Esophagus (tissue), 2 donors: ENCODE measurements around the gene CDCA3. TPM values are rescaled to one million over a fixed set of nuclear protein-coding genes. Genes with fewer than 3 reads are reported as not detected.
A peak's percentile ranks its signal among the peaks of the same experiment; 100 is the strongest.

ENCODE experiments used
- H3K27ac ChIP-seq, 2 donors: one replicate each; pipeline ENCODE4 v1.5.1; 2013; ENCODE audit warnings: low read depth in 2 of 2, mild to moderate bottlenecking in 2 of 2, inconsistent platforms in 1 of 2, low read length in 1 of 2, moderate library complexity in 1 of 2
- H3K27me3 ChIP-seq, 2 donors: one replicate each; pipeline ENCODE4 v1.6.1; 2013; ENCODE audit warnings: low read length in 2 of 2, control low read depth in 1 of 2, mild to moderate bottlenecking in 1 of 2; ENCODE audit not compliant: insufficient read depth in 2 of 2, control insufficient read depth in 1 of 2
- H3K36me3 ChIP-seq, 2 donors: one replicate each; pipeline ENCODE4 v1.6.1; 2013; ENCODE audit warnings: low read length in 1 of 2; ENCODE audit not compliant: control insufficient read depth in 2 of 2, insufficient read depth in 2 of 2
- H3K4me1 ChIP-seq, 2 donors: one replicate each; pipeline ENCODE4 v1.6.1; 2013; ENCODE audit warnings: low read length in 1 of 2; ENCODE audit not compliant: control insufficient read depth in 2 of 2, insufficient read depth in 2 of 2
- H3K4me3 ChIP-seq, 2 donors: one replicate each; pipeline ENCODE4 v1.5.1; 2013; ENCODE audit warnings: low read length in 2 of 2, mild to moderate bottlenecking in 2 of 2, low read depth in 1 of 2, moderate library complexity in 1 of 2
- H3K9me3 ChIP-seq, 2 donors: one replicate each; pipeline ENCODE4 v1.6.1; 2013; ENCODE audit warnings: mild to moderate bottlenecking in 2 of 2, low read depth in 1 of 2, low read length in 1 of 2, moderate library complexity in 1 of 2; ENCODE audit not compliant: control insufficient read depth in 2 of 2, insufficient read depth in 1 of 2
- WGBS, 2 donors: extraction: QIAGEN DNeasy Blood & Tissue Kit; methylation state at CpG; one replicate each; pipeline ENCODE4 v1.1.7; 2013; 5-methylcytosine and 5-hydroxymethylcytosine counted together
- polyA plus RNA-seq, 2 donors: library from polyadenylated mRNA; stranded (reverse); fragments of 200-250 nt; gene quantifications; one replicate each; pipeline ENCODE4 v1.2.3, GENCODE V29; 2013
- donor health status: healthy with polysubstance abuse.
- donor health status: Bipolar disorder and iron deficiency.

Gene CDCA3
- polyA plus RNA-seq, 2 donors, result 14.6 to 19.3 TPM

GRCh38 chr12:6858799-6859198, 7.7 kb upstream of the CDCA3 start:
- H3K27me3 ChIP-seq, result no peaks in the 10 kb centered on the region
- H3K9me3 ChIP-seq, result no peaks in the 10 kb centered on the region
- H3K4me1 ChIP-seq, result no peaks in the 10 kb centered on the region
- WGBS, 2 donors, result 92 to 93% methylated on average over 2 of the region's 2 CpGs
- no peak overlapping the region for H3K4me3 ChIP-seq
- H3K36me3 ChIP-seq, result peaks cover 23 to 51% of the 10 kb centered on the region in 2 donors
- no peak overlapping the region for H3K27ac ChIP-seq

- 91 to 92% methylated on average over 14 of the region's 14 CpGs for WGBS, 2 donors
- Histone ChIP-seq H3K27me3 (no peaks in the 10 kb centered on the region), H3K4me3 (no peak overlapping the region), H3K27ac (no peak overlapping the region), H3K4me1 (peaks cover 4 to 9% of the 10 kb centered on the region in 2 donors), H3K9me3 (no peaks in the 10 kb centered on the region), H3K36me3 (peaks cover 9 to 34% of the 10 kb centered on the region in 2 donors)
Measured at GRCh38 chr12:6855322-6855721, 4.2 kb upstream of the CDCA3 start.

DNA sequence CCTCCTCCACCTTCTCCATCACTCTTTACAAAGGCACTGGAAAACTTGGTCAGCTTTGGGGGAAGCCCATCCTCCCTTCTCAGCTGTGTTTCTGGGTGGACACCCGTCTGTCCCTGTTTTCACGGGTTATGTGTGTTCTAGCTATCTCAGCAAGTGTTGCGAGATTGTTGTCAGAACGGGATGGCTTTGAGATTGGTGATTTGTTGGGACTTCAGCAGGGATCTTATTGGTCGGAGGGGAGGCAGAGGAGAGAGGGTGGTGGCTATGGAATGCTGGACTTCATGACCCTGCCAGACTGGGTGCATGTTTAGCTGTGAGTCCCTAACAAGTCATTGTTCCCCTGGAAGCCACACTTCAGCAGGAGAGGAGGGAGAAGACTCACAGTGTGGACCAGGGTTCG, 3.0 kb upstream of the CDCA3 start:
- Histone ChIP-seq H3K4me3 (no peak overlapping the region), H3K27me3 (no peaks in the 10 kb centered on the region), H3K4me1 (peaks cover 4 to 9% of the 10 kb centered on the region in 2 donors), H3K36me3 (peaks cover 6 to 23% of the 10 kb centered on the region in 2 donors), H3K9me3 (no peaks in the 10 kb centered on the region), H3K27ac (no peak overlapping the region)
- 78% methylated on average over 6 of the region's 6 CpGs for WGBS, 2 donors

DNA sequence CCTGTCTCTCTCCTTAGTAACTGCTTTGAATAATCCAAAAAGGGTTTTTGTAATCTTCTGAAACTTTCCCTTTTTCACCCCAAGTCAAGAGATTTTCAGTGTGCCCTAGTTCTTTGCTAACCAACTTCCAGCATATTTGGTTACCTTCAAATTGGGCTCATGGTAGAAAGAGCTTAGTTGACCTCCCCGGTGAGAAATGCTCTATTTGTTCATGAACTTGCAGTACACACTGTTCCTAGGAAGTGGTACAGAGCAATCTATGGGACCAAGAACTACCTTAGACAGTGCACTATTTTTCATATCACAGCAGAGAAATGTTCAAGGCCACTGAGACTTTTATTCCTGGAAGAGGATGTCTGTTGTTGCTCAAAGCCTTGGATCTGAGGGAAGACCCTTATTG, 2.5 kb upstream of the CDCA3 start:
- Histone ChIP-seq H3K4me1 (peaks cover 4 to 9% of the 10 kb centered on the region in 2 donors), H3K27me3 (no peaks in the 10 kb centered on the region), H3K36me3 (peaks cover 5 to 20% of the 10 kb centered on the region in 2 donors), H3K9me3 (no peaks in the 10 kb centered on the region), H3K27ac (no peak overlapping the region), H3K4me3 (no peak overlapping the region)
- 55 to 67% methylated on average over 1 of the region's 1 CpG for WGBS, 2 donors

GRCh38 chr12:6852651-6853354, 1.7 kb upstream of the CDCA3 start:
- Histone ChIP-seq H3K36me3 (peaks cover under 1 to 13% of the 10 kb centered on the region in 2 donors), H3K27ac (peak overlapping the region; percentile 53 to 82)
- WGBS, 2 donors, result 1 to 2% methylated on average over 18 of the region's 18 CpGs

GRCh38 chr12:6851921-6852650, 1.0 kb upstream of the CDCA3 start, which contains the start of gene USP5:
Gene USP5 (plus strand): TSS chr12:6852150. CDS start chr12:6852180, 30 bp downstream.
- Histone ChIP-seq H3K27me3 (no peaks in the 10 kb centered on the region), H3K4me3 (peak within 1 kb of the TSS; percentile 70 to 82), H3K9me3 (no peaks in the 10 kb centered on the region), H3K4me1 (peaks cover 4 to 9% of the 10 kb centered on the region in 2 donors), H3K27ac (peak within 1 kb of the TSS; percentile 94 to 99), H3K36me3 (peaks cover 0 to 8% of the 10 kb centered on the region in 2 donors)
- WGBS, 2 donors, result 0% methylated on average over 62 to 65 of the region's 65 CpGs

More at GRCh38 chr12:6852651-6853354, 1.7 kb upstream of the CDCA3 start:
- Histone ChIP-seq H3K4me1 (peaks cover 4 to 9% of the 10 kb centered on the region in 2 donors), H3K9me3 (no peaks in the 10 kb centered on the region), H3K27me3 (no peaks in the 10 kb centered on the region), H3K4me3 (peak overlapping the region; percentile 66 to 82)

DNA sequence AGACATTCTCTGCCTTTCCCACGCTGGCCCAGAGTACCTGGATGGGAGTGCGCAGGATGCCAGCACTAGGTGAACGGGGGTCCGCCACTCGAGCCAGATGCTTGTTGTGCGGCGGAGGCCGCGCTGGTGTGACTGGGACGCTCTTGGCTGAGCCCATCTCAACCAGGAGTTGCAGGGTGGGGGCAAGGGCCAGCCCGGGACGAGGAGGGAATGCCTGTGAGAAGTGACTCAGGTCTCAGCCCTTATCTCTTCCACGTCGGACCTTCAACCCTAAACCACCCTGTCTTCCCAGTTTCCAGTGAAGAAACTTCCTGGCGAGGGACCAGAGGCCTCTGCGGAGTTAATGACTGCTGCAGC, 312 bp downstream of the CDCA3 start:
- no peaks in the 10 kb centered on the region for H3K36me3 ChIP-seq
- 22 to 27% methylated on average over 16 of the region's 16 CpGs for WGBS, 2 donors
- H3K4me1 ChIP-seq, result peaks cover 4 to 9% of the 10 kb centered on the region in 2 donors
- peak overlapping the region; percentile 41 to 70 for H3K4me3 ChIP-seq
- no peaks in the 10 kb centered on the region for H3K27me3 ChIP-seq
- H3K27ac ChIP-seq, result no peak overlapping the region
- H3K9me3 ChIP-seq, result no peaks in the 10 kb centered on the region

GRCh38 chr12:6849976-6850560, 1.0 kb downstream of the CDCA3 start:
- H3K27ac ChIP-seq, result no peak overlapping the region
- WGBS, 2 donors, result 68 to 81% methylated on average over 10 of the region's 10 CpGs
- H3K4me3 ChIP-seq, result peak overlapping the region; percentile 22 to 70

DNA sequence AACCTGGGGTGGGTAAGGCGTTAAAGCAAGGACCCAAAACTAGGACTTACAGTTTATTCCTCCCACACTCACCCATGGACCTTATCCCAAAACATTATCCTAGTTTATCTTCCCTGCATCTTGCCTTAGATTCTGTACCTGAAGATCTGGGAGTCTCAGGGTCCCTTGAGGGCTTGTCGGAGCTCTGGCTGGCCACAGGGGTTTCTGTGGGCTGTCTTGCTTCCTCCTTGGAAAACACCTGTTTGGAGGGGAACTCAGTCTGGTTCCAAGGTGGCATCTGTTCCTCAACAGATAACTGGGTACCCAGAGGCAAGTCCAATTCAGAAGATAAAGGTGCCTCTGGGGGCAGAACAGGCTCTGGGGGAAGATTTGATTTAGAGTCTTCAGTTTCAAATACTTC, 1.7 kb downstream of the CDCA3 start:
- H3K27me3 ChIP-seq, result no peaks in the 10 kb centered on the region
- peaks cover 0 to 3% of the 10 kb centered on the region in 2 donors for H3K36me3 ChIP-seq
- H3K4me3 ChIP-seq, result no peak overlapping the region
- no peaks in the 10 kb centered on the region for H3K9me3 ChIP-seq
- H3K4me1 ChIP-seq, result peaks cover 4 to 9% of the 10 kb centered on the region in 2 donors
- no peak overlapping the region for H3K27ac ChIP-seq
- 86% methylated on average over 2 of the region's 2 CpGs for WGBS, 2 donors

More at GRCh38 chr12:6849976-6850560, 1.0 kb downstream of the CDCA3 start:
- Histone ChIP-seq H3K4me1 (peaks cover 4 to 9% of the 10 kb centered on the region in 2 donors), H3K27me3 (no peaks in the 10 kb centered on the region), H3K9me3 (no peaks in the 10 kb centered on the region), H3K36me3 (peaks cover 0 to 3% of the 10 kb centered on the region in 2 donors)
